ENCODE measurements around the gene TP53BP2.

DNA sequence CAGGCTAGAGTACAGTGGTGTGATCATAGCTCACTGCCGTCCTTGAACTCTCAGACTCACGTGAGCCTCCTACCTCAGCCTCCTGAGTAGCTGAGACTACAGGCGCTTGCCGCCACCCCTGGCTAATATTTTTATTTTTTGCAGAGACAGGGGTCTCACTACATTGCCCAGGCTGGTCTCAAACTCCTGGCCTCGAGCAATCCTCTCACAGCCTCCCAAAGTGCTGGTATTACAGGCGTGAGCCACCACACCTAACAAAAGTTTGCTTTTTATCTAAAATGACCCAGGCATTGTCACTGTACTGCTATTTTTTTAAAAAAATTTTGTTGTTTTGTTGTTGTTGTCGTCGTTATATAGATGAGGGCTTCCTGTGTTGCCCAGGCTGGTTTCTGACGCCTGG lies 87.0 kb downstream of the TP53BP2 start:
- TF ChIP-seq, protein P1, sequence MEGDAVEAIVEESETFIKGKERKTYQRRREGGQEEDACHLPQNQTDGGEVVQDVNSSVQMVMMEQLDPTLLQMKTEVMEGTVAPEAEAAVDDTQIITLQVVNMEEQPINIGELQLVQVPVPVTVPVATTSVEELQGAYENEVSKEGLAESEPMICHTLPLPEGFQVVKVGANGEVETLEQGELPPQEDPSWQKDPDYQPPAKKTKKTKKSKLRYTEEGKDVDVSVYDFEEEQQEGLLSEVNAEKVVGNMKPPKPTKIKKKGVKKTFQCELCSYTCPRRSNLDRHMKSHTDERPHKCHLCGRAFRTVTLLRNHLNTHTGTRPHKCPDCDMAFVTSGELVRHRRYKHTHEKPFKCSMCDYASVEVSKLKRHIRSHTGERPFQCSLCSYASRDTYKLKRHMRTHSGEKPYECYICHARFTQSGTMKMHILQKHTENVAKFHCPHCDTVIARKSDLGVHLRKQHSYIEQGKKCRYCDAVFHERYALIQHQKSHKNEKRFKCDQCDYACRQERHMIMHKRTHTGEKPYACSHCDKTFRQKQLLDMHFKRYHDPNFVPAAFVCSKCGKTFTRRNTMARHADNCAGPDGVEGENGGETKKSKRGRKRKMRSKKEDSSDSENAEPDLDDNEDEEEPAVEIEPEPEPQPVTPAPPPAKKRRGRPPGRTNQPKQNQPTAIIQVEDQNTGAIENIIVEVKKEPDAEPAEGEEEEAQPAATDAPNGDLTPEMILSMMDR (IDR thresholded peaks at IDR 0.05) = no peak
- TF ChIP-seq POLR2A (IDR thresholded peaks at IDR 0.05) (no peak), POLR2AphosphoS5 (IDR thresholded peaks at IDR 0.05; ENCODE audit: insufficient read depth in 1 of 2, low read depth in 1 of 2) (no peak)
